GF-D8 (cell line): ENCODE results near the gene CCDC148.

Experiments used
- DNase-seq: peaks from one replicate; lab custom pipeline; 2025; lab: John Stamatoyannopoulos, UW

The CCDC148 gene

GRCh38 chr2:158432117-158432516 lies 24.4 kb downstream of the CCDC148 start:
- DNase-seq: no peak

- no peak for DNase-seq
Observed at GRCh38 chr2:158414538-158414937, 42.0 kb downstream of the CCDC148 start.

DNA sequence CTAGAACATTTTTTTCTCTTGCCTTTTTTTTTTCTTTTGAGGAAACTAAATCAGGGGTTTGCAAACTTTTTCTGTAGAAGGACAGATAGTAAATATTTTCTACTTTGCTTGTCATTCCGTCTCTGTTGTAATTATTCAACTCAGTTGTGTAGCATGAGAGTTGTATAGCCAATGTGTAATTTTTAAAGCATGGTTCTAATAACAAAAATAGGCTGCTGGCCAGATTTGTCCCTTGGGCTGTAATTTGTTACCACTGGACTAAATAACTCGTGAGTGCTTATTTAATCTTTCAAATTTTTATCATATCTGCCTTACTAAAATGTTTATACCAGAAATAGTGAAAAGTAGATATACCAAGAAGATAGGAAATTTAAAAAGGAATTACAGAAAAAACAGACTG lies 43.0 kb downstream of the CCDC148 start:
- no peak for DNase-seq

GRCh38 chr2:158412206-158412605 lies 44.3 kb downstream of the CCDC148 start:
- DNase-seq: no peak

DNA sequence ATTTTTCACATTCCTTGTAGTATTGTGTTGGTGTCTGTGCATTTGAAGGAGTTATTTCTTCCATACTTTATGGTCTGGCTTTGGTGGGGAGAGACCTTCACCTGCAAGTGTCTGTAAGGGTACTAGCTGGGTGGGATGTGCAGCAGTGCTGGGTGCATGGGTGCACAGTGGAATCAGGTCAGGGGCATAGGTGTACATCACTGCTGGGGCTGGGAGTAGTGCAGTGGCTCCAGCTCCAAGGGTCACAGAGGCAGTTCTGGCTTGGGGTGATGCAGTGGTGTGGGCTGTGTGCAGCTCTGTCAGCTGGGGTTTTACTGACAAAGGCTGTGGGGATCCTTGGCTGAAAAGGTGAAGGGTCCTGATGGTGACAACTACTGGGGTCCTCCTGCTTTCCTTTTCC lies 44.8 kb downstream of the CCDC148 start:
- no peak for DNase-seq

- DNase-seq: no peak
Observed at GRCh38 chr2:158410132-158410531, 46.4 kb downstream of the CCDC148 start.

DNA sequence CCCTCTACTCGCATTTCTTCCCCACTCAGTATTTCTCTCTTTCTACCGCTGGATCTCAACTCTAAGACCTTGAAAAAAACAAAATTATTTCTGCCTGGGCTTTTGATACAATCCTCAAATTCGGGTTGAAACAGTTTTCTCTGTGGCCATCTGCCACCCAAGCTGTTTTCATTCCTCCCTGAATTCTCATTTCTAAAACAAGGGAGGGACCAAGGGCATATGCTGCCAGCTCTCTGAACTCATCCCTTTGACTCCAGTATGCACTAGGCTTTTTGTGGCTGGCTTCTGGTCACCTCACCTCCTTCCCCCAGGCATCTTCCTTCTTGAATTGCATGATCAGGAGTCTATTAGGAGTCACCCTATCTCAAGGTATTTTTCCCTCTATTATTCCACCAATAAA lies 49.5 kb downstream of the CCDC148 start:
- DNase-seq: no peak

- no peak for DNase-seq
Observed at GRCh38 chr2:158405341-158405740, 51.2 kb downstream of the CCDC148 start.

DNA sequence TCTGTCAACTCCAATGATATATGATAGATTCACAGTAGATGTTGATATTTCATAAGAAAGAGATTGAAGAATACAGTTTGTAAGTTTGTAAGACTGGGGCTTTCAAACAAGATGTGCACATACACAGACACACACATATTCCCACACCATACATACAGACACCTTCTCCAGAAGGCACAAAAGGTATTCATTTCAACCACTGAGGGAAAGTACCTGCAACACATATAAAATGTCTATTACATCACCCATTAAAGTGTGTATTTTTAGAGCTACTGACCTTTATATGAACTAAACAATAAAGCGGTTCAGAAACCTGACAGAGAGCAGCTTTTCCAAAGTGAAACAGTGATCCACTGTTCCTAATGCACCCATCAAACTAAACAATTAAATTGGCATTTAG lies 53.3 kb downstream of the CCDC148 start:
- no peak for DNase-seq

DNA sequence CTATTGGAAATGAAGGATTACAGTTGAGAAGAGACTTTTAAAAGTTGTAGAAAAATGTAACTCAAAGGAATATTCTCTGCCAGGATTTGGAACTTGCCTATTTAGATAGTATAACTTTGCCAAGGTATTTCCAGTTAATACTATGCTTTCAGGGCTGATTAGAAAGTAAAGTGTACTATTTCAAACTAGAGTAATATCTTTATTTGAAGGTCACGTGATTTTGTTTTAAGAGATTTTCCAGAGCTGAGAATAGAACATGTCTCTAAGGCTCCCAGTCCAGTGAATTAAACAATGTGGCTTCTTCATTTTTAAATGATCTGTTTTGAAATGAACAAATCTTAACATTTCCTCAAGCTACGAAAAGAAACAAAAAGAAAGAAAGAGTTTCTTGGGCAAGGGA lies 53.9 kb downstream of the CCDC148 start:
- no peak for DNase-seq

GRCh38 chr2:158395166-158395565 lies 61.4 kb downstream of the CCDC148 start:
- no peak for DNase-seq

- no peak for DNase-seq
Observed at GRCh38 chr2:158394453-158394852, 62.1 kb downstream of the CCDC148 start.

DNA sequence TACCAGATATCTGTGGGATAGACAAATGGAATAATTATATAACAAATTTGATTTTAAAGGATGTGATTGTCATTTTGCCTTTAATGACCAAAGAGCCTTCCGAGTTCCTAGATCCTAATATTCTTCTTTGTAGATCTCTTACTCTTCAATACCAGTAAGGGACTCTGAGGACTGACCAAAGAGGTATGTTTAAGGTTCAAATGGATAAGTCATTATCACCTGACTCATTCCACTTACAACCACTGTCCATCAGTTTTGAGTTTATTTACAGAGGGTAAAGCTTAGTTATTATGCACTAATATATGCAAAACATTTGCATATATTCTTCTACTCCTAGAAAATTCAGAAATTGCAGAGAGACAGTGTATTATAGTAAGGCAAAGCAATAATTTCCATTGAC lies 62.7 kb downstream of the CCDC148 start:
- no peak for DNase-seq

- DNase-seq: no peak
Observed at GRCh38 chr2:158392687-158393086, 63.9 kb downstream of the CCDC148 start.

DNA sequence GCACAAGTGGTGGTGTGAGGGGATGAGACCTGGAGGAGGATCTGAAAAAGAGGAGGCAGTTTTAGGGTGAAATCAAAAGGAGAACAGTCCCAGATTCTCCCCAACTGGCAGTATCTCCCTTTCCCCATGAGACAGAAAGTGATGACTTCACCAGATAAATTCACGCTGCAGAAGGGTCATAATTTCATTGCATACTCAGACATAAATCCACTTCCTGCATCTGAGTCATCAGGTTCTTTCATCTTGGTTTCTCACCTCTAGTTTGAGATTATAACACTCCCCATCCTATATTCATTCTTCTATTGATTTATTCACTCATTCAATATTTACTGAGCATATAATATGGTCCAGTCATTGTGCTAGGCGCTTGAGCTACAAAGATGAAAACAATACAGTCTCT lies 64.7 kb downstream of the CCDC148 start:
- DNase-seq: no peak

DNA sequence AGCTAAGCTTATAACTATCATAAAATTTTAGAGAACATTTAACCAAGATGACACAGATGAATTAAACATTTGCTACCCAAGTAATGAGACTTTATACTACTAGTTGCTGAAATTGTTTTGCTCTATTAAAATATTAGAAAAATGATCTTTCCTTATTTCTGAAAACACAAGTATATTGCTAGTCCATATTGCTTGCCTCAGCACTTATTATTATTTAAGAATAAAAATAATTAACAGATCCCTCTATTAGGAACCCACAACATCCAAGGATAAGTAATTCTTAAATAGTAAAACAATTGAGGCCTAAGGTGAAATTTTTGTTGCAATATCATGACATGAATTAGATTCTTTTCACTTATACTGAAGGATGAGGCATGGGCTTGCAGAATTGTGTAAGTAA lies 65.2 kb downstream of the CCDC148 start:
- DNase-seq: no peak

- DNase-seq: no peak
Observed at GRCh38 chr2:158388159-158388558, 68.4 kb downstream of the CCDC148 start.

GRCh38 chr2:158385646-158386045 lies 70.9 kb downstream of the CCDC148 start:
- no peak for DNase-seq

- DNase-seq: no peak
Observed at GRCh38 chr2:158381978-158382377, 74.6 kb downstream of the CCDC148 start.

DNA sequence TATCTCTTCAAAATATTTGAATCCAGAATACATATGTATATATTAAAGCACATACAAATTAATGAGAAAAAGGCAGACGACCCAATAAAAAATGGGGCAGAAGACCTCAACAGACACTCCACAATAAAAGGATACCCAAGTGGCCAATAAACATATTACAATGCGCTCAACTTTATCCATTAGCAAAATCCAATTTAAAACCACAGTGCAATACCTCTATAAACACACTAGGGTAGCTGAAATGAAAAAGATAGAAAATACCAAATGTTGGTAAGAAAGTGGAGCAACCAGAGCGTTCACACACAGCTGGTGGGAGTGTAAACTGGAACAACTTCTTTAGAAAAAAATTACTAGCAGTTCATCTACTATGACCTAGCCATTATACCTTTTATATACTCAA lies 75.3 kb downstream of the CCDC148 start:
- no peak for DNase-seq

GRCh38 chr2:158380746-158381145 lies 75.8 kb downstream of the CCDC148 start:
- no peak for DNase-seq

GRCh38 chr2:158378926-158379325 lies 77.6 kb downstream of the CCDC148 start:
- no peak for DNase-seq

DNA sequence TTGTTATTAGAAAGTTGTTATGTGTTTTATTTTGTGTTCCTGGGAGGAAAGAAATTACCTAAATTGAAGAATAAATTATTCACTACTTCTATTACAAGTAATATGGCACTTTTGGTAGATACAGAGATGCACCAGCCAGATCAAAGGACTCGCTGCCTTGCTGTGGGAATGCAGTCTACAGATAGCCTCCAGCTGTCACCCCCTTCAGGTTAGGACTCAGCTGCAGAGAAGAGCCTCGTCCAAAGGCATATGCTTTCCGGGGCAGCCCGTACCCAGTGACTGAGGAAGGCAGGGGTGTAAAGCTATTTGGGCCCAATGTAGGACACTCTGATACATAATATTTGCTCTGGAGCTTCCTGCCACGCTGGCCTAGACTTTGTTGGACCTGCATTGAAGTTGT lies 90.2 kb downstream of the CCDC148 start:
- no peak for DNase-seq

DNA sequence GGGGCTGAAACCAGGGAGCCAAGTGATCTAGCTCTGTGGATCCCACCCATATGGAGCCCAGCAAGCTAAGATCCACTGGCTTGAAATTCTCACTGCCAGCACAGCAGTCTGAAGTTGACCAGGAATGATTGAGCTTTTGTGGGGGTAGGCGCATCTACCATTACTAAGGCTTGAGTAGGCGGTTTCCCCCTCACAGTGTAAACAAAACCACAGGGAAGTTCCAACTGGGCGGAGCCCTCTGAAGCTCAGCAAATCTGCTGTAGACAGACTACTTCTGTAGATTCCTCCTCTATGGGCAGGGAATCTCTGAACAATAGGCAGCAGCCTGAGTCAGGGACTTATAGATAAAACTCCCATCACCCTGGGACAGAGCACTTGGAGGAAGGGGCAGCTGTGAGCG lies 96.7 kb downstream of the CCDC148 start:
- DNase-seq: no peak

DNA sequence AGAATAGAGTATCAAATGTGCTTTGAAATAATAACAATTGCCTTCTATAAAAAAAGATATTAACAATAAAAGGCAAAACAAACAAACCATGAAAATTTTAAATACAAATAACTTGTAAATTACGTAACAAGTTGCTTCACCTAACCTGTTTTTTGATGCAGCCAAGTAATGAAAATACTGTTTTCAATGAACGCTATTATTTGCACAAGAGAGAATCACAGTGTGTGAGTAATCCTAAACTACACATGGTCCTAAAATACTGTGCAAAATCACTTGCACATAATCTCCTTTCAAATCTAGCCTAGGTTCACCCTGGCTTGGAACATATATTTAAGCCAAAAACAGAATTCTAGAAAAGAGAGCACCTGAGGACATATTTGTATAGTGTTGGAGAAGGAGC lies 98.9 kb downstream of the CCDC148 start:
- DNase-seq: no peak
